IPS DF 4.7 (cell line): ENCODE measurements around the gene CCDC167.

ENCODE experiments used
- DNase-seq: peaks from one replicate; pipeline ENCODE4 v3.0.0-alpha.2; 2013; ENCODE audit warnings: low spot score; ENCODE audit errors: extremely low read depth

The CCDC167 gene

GRCh38 chr6:37489697-37490336 is 9.9 kb downstream of the CCDC167 start:
- no peak for DNase-seq

- no peak for DNase-seq
Measured at GRCh38 chr6:37488476-37488875, 11.2 kb downstream of the CCDC167 start.

- no peak for DNase-seq
Measured at GRCh38 chr6:37487591-37488380, 11.9 kb downstream of the CCDC167 start.

- DNase-seq, result no peak
Measured at GRCh38 chr6:37486121-37486839, 13.4 kb downstream of the CCDC167 start.

GRCh38 chr6:37485291-37485702 is 14.4 kb downstream of the CCDC167 start:
- DNase-seq, result no peak

- no peak for DNase-seq
Measured at GRCh38 chr6:37484786-37485170, 14.9 kb downstream of the CCDC167 start.

GRCh38 chr6:37483917-37484785 is 15.5 kb downstream of the CCDC167 start:
- no peak for DNase-seq

GRCh38 chr6:37483252-37483901 is 16.3 kb downstream of the CCDC167 start:
- no peak for DNase-seq

GRCh38 chr6:37482606-37483251 is 17.0 kb downstream of the CCDC167 start:
- DNase-seq, result no peak

GRCh38 chr6:37481711-37482605 is 17.7 kb downstream of the CCDC167 start:
- no peak for DNase-seq

GRCh38 chr6:37480951-37481534 is 18.6 kb downstream of the CCDC167 start:
- DNase-seq, result no peak

- no peak for DNase-seq
Measured at GRCh38 chr6:37480118-37480736, 19.5 kb downstream of the CCDC167 start.

GRCh38 chr6:37479266-37479854 is 20.3 kb downstream of the CCDC167 start:
- DNase-seq, result no peak

- no peak for DNase-seq
Measured at GRCh38 chr6:37478827-37479226, 20.9 kb downstream of the CCDC167 start.

- DNase-seq, result no peak
Measured at GRCh38 chr6:37477656-37478435, 21.8 kb downstream of the CCDC167 start.

GRCh38 chr6:37477191-37477590 is 22.5 kb downstream of the CCDC167 start:
- DNase-seq, result no peak

- DNase-seq, result no peak
Measured at GRCh38 chr6:37474316-37474715, 25.4 kb downstream of the CCDC167 start.
